ENCODE data around the gene RFX2.

Gene RFX2

GRCh38 chr19:6087074-6087571 lies 23.2 kb downstream of the RFX2 start:
- H3K4me3 ChIP-seq (ENCODE audit: low read depth in 1 of 2, low read length in 1 of 2), result no peak overlapping the region
- H3K9me3 ChIP-seq, result no peaks in the 10 kb centered on the region
- H3K4me1 ChIP-seq (ENCODE audit: control insufficient read depth in 1 of 2, insufficient read depth in 1 of 2, low read depth in 1 of 2, low read length in 1 of 2), result peaks cover 7 to 24% of the 10 kb centered on the region in 2 experiments
- no peak for TF ChIP-seq CTCF (IDR thresholded peaks at IDR 0.05)
- H3K36me3 ChIP-seq, result no peaks in the 10 kb centered on the region
- no peaks in the 10 kb centered on the region for H3K27me3 ChIP-seq
- H3K27ac ChIP-seq, result no peak overlapping the region

- no peaks in the 10 kb centered on the region for H3K9me3 ChIP-seq
- no peaks in the 10 kb centered on the region for H3K27me3 ChIP-seq
- no peaks in the 10 kb centered on the region for H3K36me3 ChIP-seq
- TF ChIP-seq CTCF (IDR thresholded peaks at IDR 0.05), result no peak
- H3K4me3 ChIP-seq (ENCODE audit: low read depth in 1 of 2, low read length in 1 of 2), result no peak overlapping the region
- peaks cover 7 to 17% of the 10 kb centered on the region in 2 experiments for H3K4me1 ChIP-seq (ENCODE audit: control insufficient read depth in 1 of 2, insufficient read depth in 1 of 2, low read depth in 1 of 2, low read length in 1 of 2)
- no peak overlapping the region for H3K27ac ChIP-seq
These were observed 24.1 kb downstream of the RFX2 start for GRCh38 chr19:6086068-6086788.

GRCh38 chr19:6084821-6085220 lies 25.5 kb downstream of the RFX2 start:
- Histone ChIP-seq H3K4me3 (ENCODE audit: low read depth in 1 of 2, low read length in 1 of 2) (no peak overlapping the region), H3K36me3 (no peaks in the 10 kb centered on the region), H3K9me3 (no peaks in the 10 kb centered on the region), H3K27ac (no peak overlapping the region), H3K27me3 (no peaks in the 10 kb centered on the region), H3K4me1 (ENCODE audit: control insufficient read depth in 1 of 2, insufficient read depth in 1 of 2, low read depth in 1 of 2, low read length in 1 of 2) (peaks cover 7 to 14% of the 10 kb centered on the region in 2 experiments)
- TF ChIP-seq CTCF (IDR thresholded peaks at IDR 0.05), result no peak

GRCh38 chr19:6079107-6079506 lies 31.2 kb downstream of the RFX2 start:
- TF ChIP-seq CTCF (IDR thresholded peaks at IDR 0.05), result no peak
- H3K4me1 ChIP-seq (ENCODE audit: control insufficient read depth in 1 of 2, insufficient read depth in 1 of 2, low read depth in 1 of 2, low read length in 1 of 2), result peaks cover 12 to 13% of the 10 kb centered on the region in 2 experiments
- no peak overlapping the region for H3K27ac ChIP-seq
- H3K9me3 ChIP-seq, result no peaks in the 10 kb centered on the region
- H3K36me3 ChIP-seq, result no peaks in the 10 kb centered on the region
- no peaks in the 10 kb centered on the region for H3K27me3 ChIP-seq
- H3K4me3 ChIP-seq (ENCODE audit: low read depth in 1 of 2, low read length in 1 of 2), result no peak overlapping the region

- peaks cover 12 to 13% of the 10 kb centered on the region in 2 experiments for H3K4me1 ChIP-seq (ENCODE audit: control insufficient read depth in 1 of 2, insufficient read depth in 1 of 2, low read depth in 1 of 2, low read length in 1 of 2)
- no peaks in the 10 kb centered on the region for H3K27me3 ChIP-seq
- H3K9me3 ChIP-seq, result no peaks in the 10 kb centered on the region
- no peak for TF ChIP-seq CTCF (IDR thresholded peaks at IDR 0.05)
- H3K4me3 ChIP-seq (ENCODE audit: low read depth in 1 of 2, low read length in 1 of 2), result no peak overlapping the region
- H3K36me3 ChIP-seq, result no peaks in the 10 kb centered on the region
- no peak overlapping the region for H3K27ac ChIP-seq
These were observed 32.2 kb downstream of the RFX2 start for GRCh38 chr19:6078068-6078467.
